ENCODE measurements around the gene INPP5J. TPM values are rescaled to one million over a fixed set of nuclear protein-coding genes. Genes with fewer than 3 reads are reported as not detected.

The INPP5J gene
- total RNA-seq, 1 experiment from 2014 or later: 6.2 TPM

GRCh38 chr22:31102441-31103081 lies 20.2 kb upstream of the INPP5J start:
- H3K36me3 Mint-ChIP-seq: no peaks in the 10 kb centered on the region; the same call in 1 of the 2 replicates
- ChIA-PET POLR2A (no interaction called here), CTCF (interaction anchor here (9.1 kb wide), 1 partner anchor 14 kb away, joined by 363 read pairs; the partner anchor contains the start of gene SMTN)
- DNase-seq (ENCODE audit: low spot score) (no peak), ATAC-seq (no peak)
- H3K4me1 Mint-ChIP-seq: peaks cover 25% of the 10 kb centered on the region
- no peaks in the 10 kb centered on the region for H3K9me3 Mint-ChIP-seq
- no peak overlapping the region for H3K27ac Mint-ChIP-seq
- no peak overlapping the region for H3K4me3 Mint-ChIP-seq
- no peak for TF ChIP-seq FOXK1 (CRISPR knock-in tag; IDR thresholded peaks at IDR 0.05)
- no peak for TF ChIP-seq ZSCAN18 (CRISPR knock-in tag; IDR thresholded peaks at IDR 0.05)
- no peak for TF ChIP-seq ZNF512 (CRISPR knock-in tag; IDR thresholded peaks at IDR 0.05; ENCODE audit: borderline replicate concordance)
- no peak for TF ChIP-seq ZNF263 (CRISPR knock-in tag; IDR thresholded peaks at IDR 0.05; ENCODE audit: low read depth)
- TF ChIP-seq JUN (CRISPR knock-in tag; IDR thresholded peaks at IDR 0.05): no peak
- peaks cover 40% of the 10 kb centered on the region for H3K27me3 Mint-ChIP-seq (ENCODE audit: low read depth)

- TF ChIP-seq CREM (CRISPR knock-in tag; IDR thresholded peaks at IDR 0.05) (no peak), NFATC4 (CRISPR knock-in tag; IDR thresholded peaks at IDR 0.05) (no peak), NFE2L1 (CRISPR knock-in tag; IDR thresholded peaks at IDR 0.05) (no peak), USF1 (CRISPR knock-in tag; IDR thresholded peaks at IDR 0.05) (no peak), ZNF219 (CRISPR knock-in tag; IDR thresholded peaks at IDR 0.05; ENCODE audit: borderline replicate concordance) (no peak)
- TF ChIP-seq, protein P1, sequence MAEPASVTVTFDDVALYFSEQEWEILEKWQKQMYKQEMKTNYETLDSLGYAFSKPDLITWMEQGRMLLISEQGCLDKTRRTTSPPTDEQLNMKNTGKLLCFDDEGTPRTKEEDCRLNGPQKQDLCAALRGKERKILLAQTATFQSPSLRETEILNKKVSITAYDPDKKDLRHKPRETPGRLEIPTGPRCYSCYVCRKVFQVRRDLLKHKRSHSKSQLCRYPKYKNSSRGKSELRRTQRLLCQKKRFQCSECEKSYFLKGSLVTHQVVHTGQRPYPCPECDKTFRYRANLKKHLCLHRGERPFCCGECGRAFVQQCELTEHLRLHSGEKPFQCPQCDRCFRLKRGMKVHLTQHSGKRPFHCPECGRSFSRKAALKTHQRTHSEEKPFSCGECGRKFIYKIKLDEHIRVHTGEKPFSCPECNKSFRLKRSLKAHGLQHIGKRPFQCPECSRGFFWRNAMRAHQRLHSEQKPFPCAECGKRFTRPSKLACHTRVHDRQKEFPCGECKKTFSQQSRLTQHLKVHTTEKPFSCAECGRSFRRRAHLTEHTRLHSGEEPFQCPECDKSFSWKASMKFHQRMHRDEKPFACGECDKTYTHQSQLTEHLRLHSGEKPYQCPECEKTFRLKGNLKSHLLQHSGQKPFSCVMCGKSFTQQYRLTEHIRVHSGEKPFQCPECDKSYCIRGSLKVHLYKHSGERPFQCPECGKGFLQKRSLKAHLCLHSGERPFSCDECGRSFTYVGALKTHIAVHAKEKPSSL (CRISPR knock-in tag; conservative IDR thresholded peaks at IDR 0.05): no peak
- H3K4me3 Mint-ChIP-seq: no peak overlapping the region
Measured at GRCh38 chr22:31103111-31103510, 19.7 kb upstream of the INPP5J start.

DNA sequence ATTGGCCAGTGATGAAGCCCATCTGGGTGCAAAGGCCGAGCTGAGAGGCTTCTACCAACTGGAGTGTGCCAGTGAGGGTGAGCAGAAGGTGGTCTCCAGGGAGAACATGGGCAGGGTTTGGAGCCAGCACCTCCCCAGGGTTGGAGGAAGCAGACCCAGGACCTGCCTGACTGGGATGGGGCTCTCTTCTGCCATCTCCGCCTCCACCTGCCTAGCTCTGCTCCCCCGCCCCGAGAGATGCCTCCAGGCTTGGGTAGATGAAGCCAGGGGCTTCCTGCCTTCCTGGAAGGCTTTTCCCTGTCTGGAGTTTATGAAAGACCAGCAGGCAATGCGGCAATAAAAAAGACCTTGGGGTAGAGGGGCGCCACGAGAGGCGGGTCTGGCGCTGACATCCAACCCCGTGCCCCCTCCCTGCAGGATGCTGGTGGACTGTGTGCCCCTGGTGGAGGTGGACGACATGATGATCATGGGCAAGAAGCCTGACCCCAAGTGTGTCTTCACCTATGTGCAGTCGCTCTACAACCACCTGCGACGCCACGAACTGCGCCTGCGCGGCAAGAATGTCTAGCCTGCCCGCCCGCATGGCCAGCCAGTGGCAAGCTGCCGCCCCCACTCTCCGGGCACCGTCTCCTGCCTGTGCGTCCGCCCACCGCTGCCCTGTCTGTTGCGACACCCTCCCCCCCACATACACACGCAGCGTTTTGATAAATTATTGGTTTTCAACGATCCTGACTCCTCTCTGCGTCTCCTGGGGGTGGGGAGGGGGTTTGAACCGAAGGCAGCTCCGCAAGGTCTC lies 18.7 kb upstream of the INPP5J start:
- Mint-ChIP-seq H3K4me3 (no peak overlapping the region), H3K36me3 (no peaks in the 10 kb centered on the region; the same call in 1 of the 2 replicates), H3K4me1 (peaks cover 20% of the 10 kb centered on the region), H3K9me3 (no peaks in the 10 kb centered on the region), H3K27me3 (ENCODE audit: low read depth) (peaks cover 45% of the 10 kb centered on the region), H3K27ac (no peak overlapping the region)
- ChIA-PET POLR2A (interaction anchor here (1.2 kb wide), 3 partner anchors 17 to 188 kb away, joined by 3 to 4 read pairs (median 3); no protein-coding TSS in a partner anchor), CTCF (interaction anchor here (0.6 to 9.1 kb wide), 31 partner anchors 12 to 532 kb away, joined by 3 to 363 read pairs (median 5); partner anchors contain the start of genes LIMK2, MORC2, PIK3IP1 and PLA2G3)
- ATAC-seq (no peak), DNase-seq (ENCODE audit: low spot score) (no peak)
- TF ChIP-seq ZNF317 (CRISPR knock-in tag; IDR thresholded peaks at IDR 0.05; ENCODE audit: borderline replicate concordance, low read depth) (no peak), SP1 (CRISPR knock-in tag; conservative IDR thresholded peaks at IDR 0.05) (no peak), JAZF1 (CRISPR knock-in tag; IDR thresholded peaks at IDR 0.05) (no peak), ERG (CRISPR knock-in tag; IDR thresholded peaks at IDR 0.05) (no peak), SOX15 (CRISPR knock-in tag; IDR thresholded peaks at IDR 0.05) (no peak)
- TF ChIP-seq, protein P2, sequence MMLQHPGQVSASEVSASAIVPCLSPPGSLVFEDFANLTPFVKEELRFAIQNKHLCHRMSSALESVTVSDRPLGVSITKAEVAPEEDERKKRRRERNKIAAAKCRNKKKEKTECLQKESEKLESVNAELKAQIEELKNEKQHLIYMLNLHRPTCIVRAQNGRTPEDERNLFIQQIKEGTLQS (CRISPR knock-in tag; conservative IDR thresholded peaks at IDR 0.05): no peak
- TF ChIP-seq, protein P3, sequence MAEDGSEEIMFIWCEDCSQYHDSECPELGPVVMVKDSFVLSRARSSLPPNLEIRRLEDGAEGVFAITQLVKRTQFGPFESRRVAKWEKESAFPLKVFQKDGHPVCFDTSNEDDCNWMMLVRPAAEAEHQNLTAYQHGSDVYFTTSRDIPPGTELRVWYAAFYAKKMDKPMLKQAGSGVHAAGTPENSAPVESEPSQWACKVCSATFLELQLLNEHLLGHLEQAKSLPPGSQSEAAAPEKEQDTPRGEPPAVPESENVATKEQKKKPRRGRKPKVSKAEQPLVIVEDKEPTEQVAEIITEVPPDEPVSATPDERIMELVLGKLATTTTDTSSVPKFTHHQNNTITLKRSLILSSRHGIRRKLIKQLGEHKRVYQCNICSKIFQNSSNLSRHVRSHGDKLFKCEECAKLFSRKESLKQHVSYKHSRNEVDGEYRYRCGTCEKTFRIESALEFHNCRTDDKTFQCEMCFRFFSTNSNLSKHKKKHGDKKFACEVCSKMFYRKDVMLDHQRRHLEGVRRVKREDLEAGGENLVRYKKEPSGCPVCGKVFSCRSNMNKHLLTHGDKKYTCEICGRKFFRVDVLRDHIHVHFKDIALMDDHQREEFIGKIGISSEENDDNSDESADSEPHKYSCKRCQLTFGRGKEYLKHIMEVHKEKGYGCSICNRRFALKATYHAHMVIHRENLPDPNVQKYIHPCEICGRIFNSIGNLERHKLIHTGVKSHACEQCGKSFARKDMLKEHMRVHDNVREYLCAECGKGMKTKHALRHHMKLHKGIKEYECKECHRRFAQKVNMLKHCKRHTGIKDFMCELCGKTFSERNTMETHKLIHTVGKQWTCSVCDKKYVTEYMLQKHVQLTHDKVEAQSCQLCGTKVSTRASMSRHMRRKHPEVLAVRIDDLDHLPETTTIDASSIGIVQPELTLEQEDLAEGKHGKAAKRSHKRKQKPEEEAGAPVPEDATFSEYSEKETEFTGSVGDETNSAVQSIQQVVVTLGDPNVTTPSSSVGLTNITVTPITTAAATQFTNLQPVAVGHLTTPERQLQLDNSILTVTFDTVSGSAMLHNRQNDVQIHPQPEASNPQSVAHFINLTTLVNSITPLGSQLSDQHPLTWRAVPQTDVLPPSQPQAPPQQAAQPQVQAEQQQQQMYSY (CRISPR knock-in tag; IDR thresholded peaks at IDR 0.05): no peak

More at GRCh38 chr22:31103111-31103510, 19.7 kb upstream of the INPP5J start:
- ChIA-PET CTCF (interaction anchor here (1.1 to 9.1 kb wide), 3 partner anchors 14 to 24 kb away, joined by 3 to 363 read pairs (median 56); partner anchors contain the start of gene SMTN), POLR2A (no interaction called here)
- DNase-seq (ENCODE audit: low spot score) (no peak), ATAC-seq (no peak)
- no peaks in the 10 kb centered on the region; the same call in 1 of the 2 replicates for H3K36me3 Mint-ChIP-seq
- peaks cover 26% of the 10 kb centered on the region for H3K4me1 Mint-ChIP-seq
- H3K9me3 Mint-ChIP-seq: no peaks in the 10 kb centered on the region
- H3K27me3 Mint-ChIP-seq (ENCODE audit: low read depth): peaks cover 46% of the 10 kb centered on the region
- H3K27ac Mint-ChIP-seq: no peak overlapping the region

Measured in WTC11 (cell line).